ENCODE results near the gene EIF3F.
"Not testable (repeated sequence)": the region's sequence is repeated elsewhere in the genome, so short reads cannot be mapped to it uniquely, and the experiment has no call there.

EIF3F gene

DNA sequence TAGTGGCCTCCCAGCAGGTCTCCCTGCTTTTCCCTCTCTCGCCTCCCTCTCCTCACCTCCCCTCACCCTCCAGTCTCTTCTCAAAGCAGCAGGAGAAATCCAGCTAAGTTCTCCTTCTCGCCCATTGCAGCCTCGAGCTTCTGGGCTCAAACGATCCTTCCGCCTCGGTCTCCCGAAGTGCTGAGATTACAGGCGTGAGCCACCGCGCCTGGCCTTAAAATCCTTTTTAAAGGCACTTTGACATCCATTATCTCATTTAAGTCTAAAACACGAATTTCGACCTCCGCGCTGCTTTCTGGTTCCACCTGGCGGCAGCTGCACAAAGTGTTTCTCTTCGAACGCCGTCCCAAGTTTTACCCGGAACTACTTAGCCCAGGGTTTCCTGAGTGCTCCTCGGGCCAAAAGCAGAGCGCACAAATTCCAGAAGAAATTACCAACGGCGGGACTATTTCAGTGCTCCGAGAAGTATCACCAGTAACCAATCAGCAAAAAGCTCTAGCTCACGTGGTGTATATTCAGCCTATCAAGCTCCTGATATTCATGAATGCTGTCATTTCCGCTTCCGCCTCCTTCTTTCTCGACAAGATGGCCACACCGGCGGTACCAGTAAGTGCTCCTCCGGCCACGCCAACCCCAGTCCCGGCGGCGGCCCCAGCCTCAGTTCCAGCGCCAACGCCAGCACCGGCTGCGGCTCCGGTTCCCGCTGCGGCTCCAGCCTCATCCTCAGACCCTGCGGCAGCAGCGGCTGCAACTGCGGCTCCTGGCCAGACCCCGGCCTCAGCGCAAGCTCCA is at the start of gene EIF3F:
TSS of gene EIF3F (plus strand) at position 570 of the 792 bp plus-strand sequence. CDS start at position 586, 16 bp downstream.
- DNase-seq (ENCODE audit: low spot score) = peak; percentile 96

- DNase-seq (ENCODE audit: low spot score) = no peak
Observed at GRCh38 chr11:7941146-7941545, 46.0 kb upstream of the EIF3F start.

DNA sequence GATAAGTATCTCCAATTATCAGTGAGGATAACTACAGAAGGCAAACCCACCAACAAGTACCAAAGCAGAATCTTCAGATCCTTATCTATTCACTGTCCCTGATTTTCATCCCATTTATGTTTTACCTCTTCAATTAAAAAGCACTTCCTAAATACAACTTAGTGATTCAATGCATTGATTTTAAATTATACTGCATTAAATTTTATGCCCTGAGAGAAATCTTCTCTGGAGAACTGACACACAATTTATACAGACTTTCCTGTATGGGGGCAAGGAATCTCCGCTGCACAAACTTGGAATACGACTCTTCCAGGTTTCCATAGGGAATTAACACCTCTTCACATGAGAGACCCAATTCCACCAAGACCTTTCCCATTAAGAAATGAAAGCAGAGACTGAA is 45.5 kb upstream of the EIF3F start, which contains the start of gene OR10A3:
TSS of gene OR10A3 (minus strand) at position 101 of the 400 bp plus-strand sequence. CDS start 2,188 bp downstream, outside the sequence.
- DNase-seq (ENCODE audit: low spot score) = no peak

GRCh38 chr11:7944123-7944522 is 43.0 kb upstream of the EIF3F start:
- no peak for DNase-seq (ENCODE audit: low spot score)

- no peak for DNase-seq (ENCODE audit: low spot score)
Observed at GRCh38 chr11:7949934-7950333, 37.2 kb upstream of the EIF3F start.

- no peak for DNase-seq (ENCODE audit: low spot score)
Observed at GRCh38 chr11:7955191-7955590, 31.9 kb upstream of the EIF3F start.

- no peak for DNase-seq (ENCODE audit: low spot score)
Observed at GRCh38 chr11:7964261-7964660, 22.9 kb upstream of the EIF3F start.

- peak; percentile 60 for DNase-seq (ENCODE audit: low spot score)
Observed at GRCh38 chr11:7964873-7965272, 22.3 kb upstream of the EIF3F start.

- peak; percentile 84 for DNase-seq (ENCODE audit: low spot score)
Observed at GRCh38 chr11:7965386-7965785, 21.8 kb upstream of the EIF3F start, which contains the start of gene NLRP10. NLRP10 (minus strand) TSS chr11:7965447; CDS start chr11:7963495, 1,952 bp downstream.

DNA sequence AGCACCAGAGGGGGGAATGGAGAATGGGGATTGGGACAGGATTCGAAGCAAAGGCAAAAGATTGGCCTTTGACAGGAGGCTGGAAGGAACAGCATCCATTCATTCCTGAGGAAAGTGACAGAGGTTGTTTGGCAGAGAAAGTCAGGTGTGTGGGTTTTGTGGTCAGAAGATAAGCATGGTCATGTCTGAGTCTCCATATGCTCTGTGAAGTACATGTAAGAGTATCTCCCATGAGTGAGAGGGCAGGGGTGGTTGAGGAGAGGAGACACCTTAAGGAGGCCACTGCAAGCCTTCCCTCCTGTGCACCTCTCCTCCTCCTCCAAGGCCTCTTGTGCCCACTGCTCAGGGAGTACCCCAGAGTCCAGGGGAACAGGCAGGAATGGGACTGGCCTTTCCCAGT is 20.0 kb upstream of the EIF3F start:
- DNase-seq (ENCODE audit: low spot score) = no peak

GRCh38 chr11:7967826-7968225 is 19.3 kb upstream of the EIF3F start:
- no peak for DNase-seq (ENCODE audit: low spot score)

- no peak for DNase-seq (ENCODE audit: low spot score)
Observed at GRCh38 chr11:7968686-7969085, 18.5 kb upstream of the EIF3F start.

- no peak for DNase-seq (ENCODE audit: low spot score)
Observed at GRCh38 chr11:7969756-7970646, 17.1 kb upstream of the EIF3F start.

- no peak for DNase-seq (ENCODE audit: low spot score)
Observed at GRCh38 chr11:7971846-7972245, 15.3 kb upstream of the EIF3F start.

DNA sequence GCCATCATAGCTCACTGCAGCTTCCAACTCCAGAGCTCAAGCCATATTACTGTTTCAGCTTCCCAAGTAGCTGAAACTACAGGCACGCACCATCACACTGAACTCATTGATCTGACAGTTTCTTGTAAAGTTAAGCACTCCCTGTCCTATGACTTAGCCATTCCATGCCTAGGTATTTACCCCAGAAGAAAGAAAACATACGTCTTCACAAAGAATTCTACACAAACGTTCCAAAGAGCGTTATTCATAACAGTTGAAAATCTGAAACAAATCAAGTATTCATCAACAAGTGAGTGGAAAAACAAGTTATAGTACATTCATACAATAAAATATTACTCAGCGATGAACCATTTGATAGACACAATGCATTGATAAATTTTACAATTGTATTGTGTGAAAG is 14.1 kb upstream of the EIF3F start:
- no peak for DNase-seq (ENCODE audit: low spot score)

- no peak for DNase-seq (ENCODE audit: low spot score)
Observed at GRCh38 chr11:7974668-7975067, 12.5 kb upstream of the EIF3F start.

DNA sequence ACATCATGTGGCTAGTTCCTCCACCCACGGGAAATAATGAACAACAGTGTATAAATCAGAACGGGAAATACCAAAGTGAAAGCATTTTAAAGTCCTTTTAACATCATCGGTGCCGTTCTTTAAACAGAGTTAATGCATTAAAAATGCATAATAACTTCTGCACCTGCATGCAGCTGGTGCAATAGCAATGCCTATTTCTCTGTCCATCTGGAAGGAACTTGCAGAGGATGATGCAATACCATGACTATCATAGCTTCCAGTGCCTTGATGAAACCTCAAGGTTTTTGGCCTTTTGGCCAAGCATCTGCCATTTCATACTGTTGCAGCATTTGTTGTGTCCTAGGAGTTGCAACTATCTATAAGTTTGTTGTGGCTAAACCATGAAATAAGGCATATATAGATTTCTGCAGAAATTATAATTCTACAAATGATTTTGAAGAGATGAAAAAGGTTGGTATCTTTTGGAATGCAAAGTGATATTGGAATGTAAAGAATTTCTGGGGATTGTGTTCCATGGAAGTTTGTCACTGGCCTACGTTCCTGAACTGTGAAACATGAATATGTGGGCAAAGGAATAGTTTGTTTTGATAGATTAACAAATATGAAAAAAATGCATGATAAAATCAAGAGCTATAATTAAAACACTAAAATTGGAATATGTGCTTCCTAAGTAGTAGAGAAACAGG is 9.8 kb upstream of the EIF3F start:
- DNase-seq (ENCODE audit: low spot score) = peak; percentile 64

DNA sequence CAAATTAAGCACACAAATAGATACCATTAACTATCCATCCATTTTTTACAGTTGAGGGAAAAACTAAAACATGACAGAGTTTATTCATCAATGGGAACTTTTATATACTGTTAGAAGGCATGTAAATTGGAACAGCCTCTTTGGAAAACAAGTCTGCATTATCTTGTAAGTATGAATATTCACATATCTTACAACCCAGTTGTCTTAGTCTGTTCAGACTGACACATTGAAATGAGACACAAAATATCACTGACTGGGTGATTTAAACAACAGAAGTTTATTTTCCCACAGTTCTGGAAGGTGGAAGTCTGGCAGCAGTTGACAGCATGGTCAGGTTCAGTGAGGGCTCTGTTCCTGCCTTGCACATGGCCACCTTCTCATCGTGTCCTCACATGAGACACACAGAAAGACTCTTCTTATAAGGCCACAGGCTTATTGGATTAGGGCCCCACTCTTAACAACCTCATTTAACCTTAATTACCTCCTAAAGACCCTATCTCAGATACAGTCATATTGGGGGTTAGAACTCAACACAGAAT is 5.4 kb upstream of the EIF3F start:
- no peak for DNase-seq (ENCODE audit: low spot score)

- no peak for DNase-seq (ENCODE audit: low spot score)
Observed at GRCh38 chr11:7982582-7983119, 4.5 kb upstream of the EIF3F start.

GRCh38 chr11:7983832-7984590 is 3.1 kb upstream of the EIF3F start:
- no peak for DNase-seq (ENCODE audit: low spot score)

GRCh38 chr11:7987560-7987883 is 385 bp downstream of the EIF3F start:
- not testable (repeated sequence) for DNase-seq (ENCODE audit: low spot score)
